Fibroblast of lung (primary cell): ENCODE results near the gene LCP1. TPM values are rescaled to one million over a fixed set of nuclear protein-coding genes. Genes with fewer than 3 reads are reported as not detected.

Experiments used
- DNase-seq, 2 donors: peaks; one replicate each; pipeline versions ENCODE4 v3.0.0 to v3.0.0-alpha.2; 2010; ENCODE audit warnings: low read depth in 2 of 2
- H2AFZ ChIP-seq: 2 replicates; pipeline ENCODE4 v1.5.1; 2012; ENCODE audit warnings: low read length, control low read depth, inconsistent platforms
- H3K27ac ChIP-seq: 2 replicates; pipeline ENCODE4 v1.5.1; 2011; ENCODE audit warnings: low read length, control low read depth; ENCODE audit not compliant: insufficient read depth
- H3K27me3 ChIP-seq: 2 replicates; pipeline ENCODE4 v1.5.1; 2011; ENCODE audit warnings: mild to moderate bottlenecking, low read length; ENCODE audit not compliant: control insufficient read depth, insufficient read depth
- H3K36me3 ChIP-seq: 2 replicates; pipeline ENCODE4 v1.5.1; 2011; ENCODE audit warnings: low read length; ENCODE audit not compliant: control insufficient read depth, insufficient read depth
- H3K4me1 ChIP-seq: 2 replicates; pipeline ENCODE4 v1.5.1; 2011; ENCODE audit warnings: low read length; ENCODE audit not compliant: control insufficient read depth, insufficient read depth; ENCODE audit errors: extremely low read depth
- H3K4me2 ChIP-seq: 2 replicates; pipeline ENCODE4 v1.5.1; 2011; ENCODE audit warnings: low read length, control low read depth; ENCODE audit not compliant: insufficient read depth; ENCODE audit errors: extremely low read depth
- H3K4me3 ChIP-seq, 4 experiments: fragments of 200-600 bp in 1 of 4; sonication (generic) in 1 of 4; replicated peaks in 1 of 4; 2 replicates each; pipeline ENCODE4 v1.5.1; 2011 to 2016; ENCODE audit warnings: low read length in 4 of 4, low read depth in 3 of 4, mild to moderate bottlenecking in 3 of 4, control low read depth in 2 of 4, inconsistent platforms in 1 of 4, mixed read lengths in 1 of 4; ENCODE audit not compliant: insufficient read depth in 1 of 4; ENCODE audit errors: control extremely low read depth in 1 of 4
- H3K79me2 ChIP-seq: 2 replicates; pipeline ENCODE4 v1.5.1; 2012; ENCODE audit warnings: mild to moderate bottlenecking, low read length, inconsistent platforms; ENCODE audit not compliant: control insufficient read depth, insufficient read depth
- H3K9ac ChIP-seq: 2 replicates; pipeline ENCODE4 v1.5.1; 2011; ENCODE audit warnings: mild to moderate bottlenecking, low read length, control low read depth; ENCODE audit not compliant: insufficient read depth
- H3K9me3 ChIP-seq: 2 replicates; pipeline ENCODE4 v1.5.1; 2012; ENCODE audit warnings: low read depth, low read length; ENCODE audit not compliant: control insufficient read depth, insufficient read depth
- H4K20me1 ChIP-seq: 2 replicates; pipeline ENCODE4 v1.5.1; 2011; ENCODE audit warnings: low read length; ENCODE audit not compliant: control insufficient read depth, insufficient read depth; ENCODE audit errors: extremely low read depth
- CTCF ChIP-seq, 2 donors: IDR thresholded peaks in 1 of 2; conservative IDR thresholded peaks in 1 of 2; 1 replicate in 1 of 2; 2 replicates in 1 of 2; pipeline ENCODE4 v1.5.1; 2011 to 2012; ENCODE audit warnings: low read length in 2 of 2, control low read depth in 1 of 2, inconsistent platforms in 1 of 2, low read depth in 1 of 2, mild to moderate bottlenecking in 1 of 2
- EZH2 ChIP-seq: IDR thresholded peaks from 2 replicates; pipeline ENCODE4 v1.5.1; 2012; ENCODE audit warnings: low read length, control low read depth, mild to moderate bottlenecking; ENCODE audit errors: missing control alignments
- polyA plus RNA-seq, 2 donors: library from polyadenylated mRNA; depleted of rRNA in 1 of 2; stranded (reverse) in 1 of 2; unstranded in 1 of 2; fragments of >200 nt; gene quantifications; 2 replicates each; pipeline ENCODE4 v1.2.1, GENCODE V29; 2011 to 2012; ENCODE audit warnings: missing spikeins in 1 of 2
- total RNA-seq: library from RNA; depleted of rRNA; stranded (reverse); fragments of >200 nt; gene quantifications from 2 replicates; pipeline ENCODE4 v1.2.1, GENCODE V29; 2014

The LCP1 gene
- total and polyA plus RNA-seq, 2 donors (not counting 1 experiment from before 2014, with no cell fraction given), result under 0.01 to 0.06 TPM

- Histone ChIP-seq H3K27ac (no peak overlapping the region), H3K4me2 (no peak overlapping the region), H3K9me3 (no peaks in the 10 kb centered on the region), H4K20me1 (no peaks in the 10 kb centered on the region), H3K4me3 (no peak overlapping the region), H3K79me2 (no peaks in the 10 kb centered on the region), H3K9ac (no peak overlapping the region), H3K36me3 (no peaks in the 10 kb centered on the region), H2AFZ (no peak overlapping the region), H3K27me3 (no peaks in the 10 kb centered on the region), H3K4me1 (no peaks in the 10 kb centered on the region)
- no peak for DNase-seq
- TF ChIP-seq EZH2 (no peak), CTCF (conservative IDR thresholded peaks at IDR 0.05 in 1 of 2, IDR thresholded peaks at IDR 0.05 in 1 of 2; ENCODE audit: low read depth in 1 of 2, low read length in 2 of 2) (no peak)
Measured at GRCh38 chr13:46136688-46137087, 45.3 kb downstream of the LCP1 start.

GRCh38 chr13:46134961-46135522 lies 46.9 kb downstream of the LCP1 start:
- Histone ChIP-seq H2AFZ (no peak overlapping the region), H3K36me3 (no peaks in the 10 kb centered on the region), H3K79me2 (no peaks in the 10 kb centered on the region), H3K4me2 (no peak overlapping the region), H3K27ac (no peak overlapping the region), H3K9ac (no peak overlapping the region), H3K4me1 (no peaks in the 10 kb centered on the region), H3K9me3 (no peaks in the 10 kb centered on the region), H4K20me1 (no peaks in the 10 kb centered on the region), H3K27me3 (no peaks in the 10 kb centered on the region), H3K4me3 (no peak overlapping the region)
- peak; percentile 9 to 23 for DNase-seq
- TF ChIP-seq CTCF (conservative IDR thresholded peaks at IDR 0.05 in 1 of 2, IDR thresholded peaks at IDR 0.05 in 1 of 2; ENCODE audit: low read depth in 1 of 2, low read length in 2 of 2), result no peak
- TF ChIP-seq EZH2, result no peak

GRCh38 chr13:46134494-46134893 lies 47.5 kb downstream of the LCP1 start:
- no peaks in the 10 kb centered on the region for H3K79me2 ChIP-seq
- H3K4me3 ChIP-seq, result no peak overlapping the region
- no peaks in the 10 kb centered on the region for H4K20me1 ChIP-seq
- DNase-seq, result no peak
- H3K27ac ChIP-seq, result no peak overlapping the region
- no peak overlapping the region for H3K4me2 ChIP-seq
- H2AFZ ChIP-seq, result no peak overlapping the region
- H3K4me1 ChIP-seq, result no peaks in the 10 kb centered on the region
- H3K27me3 ChIP-seq, result peaks cover under 1% of the 10 kb centered on the region
- H3K36me3 ChIP-seq, result no peaks in the 10 kb centered on the region
- H3K9me3 ChIP-seq, result no peaks in the 10 kb centered on the region
- H3K9ac ChIP-seq, result no peak overlapping the region
- no peak for TF ChIP-seq CTCF (conservative IDR thresholded peaks at IDR 0.05 in 1 of 2, IDR thresholded peaks at IDR 0.05 in 1 of 2; ENCODE audit: low read depth in 1 of 2, low read length in 2 of 2)
- TF ChIP-seq EZH2, result no peak
